HG03571 (cell line): ENCODE results near the gene PHF14.

Experiments used
- ATAC-seq: cut with Tn5 transposase; IDR thresholded peaks from one replicate; pipeline ENCODE4 v1.9.1; 2021; ENCODE audit not compliant: unreplicated experiment

The PHF14 gene

GRCh38 chr7:11168650-11169170 lies 195.0 kb downstream of the PHF14 start:
- ATAC-seq, result no peak

- no peak for ATAC-seq
Observed at GRCh38 chr7:11170175-11170574, 196.5 kb downstream of the PHF14 start.

- ATAC-seq, result no peak
Observed at GRCh38 chr7:11170863-11171568, 197.3 kb downstream of the PHF14 start.

GRCh38 chr7:11171569-11172192 lies 198.0 kb downstream of the PHF14 start:
- ATAC-seq, result no peak

- ATAC-seq, result no peak
Observed at GRCh38 chr7:11172835-11173234, 199.2 kb downstream of the PHF14 start.

GRCh38 chr7:11175371-11175770 lies 201.7 kb downstream of the PHF14 start:
- no peak for ATAC-seq

- no peak for ATAC-seq
Observed at GRCh38 chr7:11175887-11176286, 202.2 kb downstream of the PHF14 start.

- no peak for ATAC-seq
Observed at GRCh38 chr7:11176985-11177555, 203.4 kb downstream of the PHF14 start.

GRCh38 chr7:11177793-11178192 lies 204.1 kb downstream of the PHF14 start:
- ATAC-seq, result no peak

GRCh38 chr7:11181590-11181989 lies 207.9 kb downstream of the PHF14 start:
- ATAC-seq, result no peak

- no peak for ATAC-seq
Observed at GRCh38 chr7:11182736-11183135, 209.1 kb downstream of the PHF14 start.

- ATAC-seq, result no peak
Observed at GRCh38 chr7:11185179-11185815, 211.6 kb downstream of the PHF14 start.

- ATAC-seq, result no peak
Observed at GRCh38 chr7:11188529-11189310, 215.0 kb downstream of the PHF14 start.

GRCh38 chr7:11191081-11191480 lies 217.4 kb downstream of the PHF14 start:
- no peak for ATAC-seq

GRCh38 chr7:11191574-11192220 lies 218.0 kb downstream of the PHF14 start:
- ATAC-seq, result no peak

- no peak for ATAC-seq
Observed at GRCh38 chr7:11192506-11192905, 218.8 kb downstream of the PHF14 start.

GRCh38 chr7:11193131-11193867 lies 219.6 kb downstream of the PHF14 start:
- ATAC-seq, result no peak

GRCh38 chr7:11193888-11194287 lies 220.2 kb downstream of the PHF14 start:
- ATAC-seq, result no peak

- ATAC-seq, result no peak
Observed at GRCh38 chr7:11194492-11194891, 220.8 kb downstream of the PHF14 start.

- no peak for ATAC-seq
Observed at GRCh38 chr7:11195502-11195901, 221.8 kb downstream of the PHF14 start.
